EL (cell line): ENCODE data around the gene SPNS1.
A peak's percentile ranks its signal among the peaks of the same experiment; 100 is the strongest.
"Not testable (repeated sequence)": the region's sequence is repeated elsewhere in the genome, so short reads cannot be mapped to it uniquely, and the experiment has no call there.

Source experiments
- DNase-seq: peaks from one replicate; pipeline ENCODE4 v3.0.0-alpha.2; 2016

The SPNS1 gene

GRCh38 chr16:28958836-28959235, 15.7 kb upstream of the SPNS1 start:
- DNase-seq: no peak

GRCh38 chr16:28964072-28964471, 10.5 kb upstream of the SPNS1 start:
- no peak for DNase-seq

DNA sequence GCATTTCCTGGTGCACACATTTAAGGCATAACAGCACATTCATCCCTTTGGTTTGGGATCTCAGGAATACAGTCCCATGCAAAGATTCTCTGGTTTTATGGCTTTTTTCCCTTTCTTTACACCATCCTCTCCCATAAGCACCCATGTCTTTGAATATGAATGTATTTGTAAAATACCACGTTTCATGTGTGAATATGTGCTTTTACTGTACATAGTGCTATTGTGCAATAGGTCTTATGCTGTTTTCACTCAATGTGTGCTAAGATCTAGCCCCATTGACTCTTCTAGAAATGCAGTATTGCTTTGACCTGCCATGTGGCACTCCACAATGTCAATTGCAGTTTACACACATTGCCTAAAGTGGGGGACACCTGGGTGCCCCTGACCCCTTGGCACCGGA, 10.1 kb upstream of the SPNS1 start:
- no peak for DNase-seq

GRCh38 chr16:28967156-28967555, 7.4 kb upstream of the SPNS1 start:
- DNase-seq: no peak

GRCh38 chr16:28969696-28970095, 4.9 kb upstream of the SPNS1 start:
- not testable (repeated sequence) for DNase-seq

DNA sequence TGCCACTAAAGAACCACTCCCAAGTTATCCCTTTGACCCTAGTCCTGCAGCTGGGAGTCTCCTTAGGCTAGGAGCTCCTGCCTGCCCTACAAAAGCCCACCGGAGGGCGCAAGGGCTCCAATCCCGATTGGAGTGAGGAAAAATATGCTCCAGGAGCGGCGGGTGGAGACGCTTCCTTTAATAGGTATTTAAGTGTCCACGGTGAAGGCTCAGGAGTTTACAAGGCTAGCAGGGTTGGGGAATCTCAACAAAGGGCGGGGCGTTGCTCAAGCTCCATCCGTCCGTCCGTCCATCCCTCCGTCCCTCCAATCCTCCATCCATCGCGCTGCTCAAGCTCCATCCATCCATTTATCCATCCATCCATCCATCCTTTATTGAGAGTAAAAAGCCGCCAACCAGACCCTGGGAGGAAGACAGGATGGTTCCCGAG, 556 bp upstream of the SPNS1 start:
- DNase-seq: peak; percentile 74

DNA sequence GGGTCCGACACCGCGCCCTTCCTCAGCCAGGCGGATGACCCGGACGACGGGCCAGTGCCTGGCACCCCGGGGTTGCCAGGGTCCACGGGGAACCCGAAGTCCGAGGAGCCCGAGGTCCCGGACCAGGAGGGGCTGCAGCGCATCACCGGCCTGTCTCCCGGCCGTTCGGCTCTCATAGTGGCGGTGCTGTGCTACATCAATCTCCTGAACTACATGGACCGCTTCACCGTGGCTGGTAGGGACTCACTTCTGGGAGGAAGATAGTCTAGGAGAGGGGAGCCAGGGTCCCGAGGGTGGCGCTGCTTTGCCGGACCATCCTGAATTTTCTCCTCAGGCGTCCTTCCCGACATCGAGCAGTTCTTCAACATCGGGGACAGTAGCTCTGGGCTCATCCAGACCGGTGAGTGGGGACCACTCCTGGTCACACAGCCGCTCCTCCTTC, 601 bp downstream of the SPNS1 start:
- DNase-seq: no peak

GRCh38 chr16:28977703-28978662, 3.4 kb downstream of the SPNS1 start:
- no peak for DNase-seq

- not testable (repeated sequence) for DNase-seq
Measured at GRCh38 chr16:28980330-28980729, 5.8 kb downstream of the SPNS1 start.

GRCh38 chr16:28980929-28981328, 6.4 kb downstream of the SPNS1 start:
- no peak for DNase-seq

DNA sequence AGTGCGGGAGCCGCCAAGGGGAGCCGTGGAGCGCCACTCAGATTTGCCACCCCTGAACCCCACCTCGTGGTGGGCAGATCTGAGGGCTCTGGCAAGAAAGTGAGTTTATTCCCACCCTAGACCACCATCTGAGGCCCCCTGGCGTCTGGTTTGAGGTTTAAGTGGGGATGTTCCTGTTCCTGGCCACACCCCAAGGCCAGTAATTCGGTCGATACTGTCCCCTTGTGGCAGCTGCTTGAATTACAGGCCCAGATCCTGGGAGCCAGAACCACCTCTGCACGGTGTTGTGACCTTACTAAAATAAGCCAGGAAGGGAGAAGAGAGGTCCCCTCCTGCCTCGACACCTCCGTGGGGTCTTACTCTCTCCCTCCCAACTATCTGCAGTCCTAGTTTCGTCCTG, 6.9 kb downstream of the SPNS1 start:
- DNase-seq: no peak

GRCh38 chr16:28982418-28982817, 7.8 kb downstream of the SPNS1 start:
- no peak for DNase-seq

GRCh38 chr16:28982949-28983348, 8.4 kb downstream of the SPNS1 start:
- DNase-seq: no peak

GRCh38 chr16:28983644-28984043, 9.1 kb downstream of the SPNS1 start:
- DNase-seq: no peak

DNA sequence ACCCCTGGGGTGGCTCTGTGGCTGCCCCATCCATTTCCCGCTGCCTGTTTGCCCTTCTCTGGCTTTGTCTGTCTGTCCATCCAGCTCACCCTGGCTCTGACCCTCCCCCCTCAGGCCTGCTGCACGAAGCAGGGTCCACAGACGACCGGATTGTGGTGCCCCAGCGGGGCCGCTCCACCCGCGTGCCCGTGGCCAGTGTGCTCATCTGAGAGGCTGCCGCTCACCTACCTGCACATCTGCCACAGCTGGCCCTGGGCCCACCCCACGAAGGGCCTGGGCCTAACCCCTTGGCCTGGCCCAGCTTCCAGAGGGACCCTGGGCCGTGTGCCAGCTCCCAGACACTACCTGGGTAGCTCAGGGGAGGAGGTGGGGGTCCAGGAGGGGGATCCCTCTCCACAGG, 9.5 kb downstream of the SPNS1 start:
- no peak for DNase-seq

DNA sequence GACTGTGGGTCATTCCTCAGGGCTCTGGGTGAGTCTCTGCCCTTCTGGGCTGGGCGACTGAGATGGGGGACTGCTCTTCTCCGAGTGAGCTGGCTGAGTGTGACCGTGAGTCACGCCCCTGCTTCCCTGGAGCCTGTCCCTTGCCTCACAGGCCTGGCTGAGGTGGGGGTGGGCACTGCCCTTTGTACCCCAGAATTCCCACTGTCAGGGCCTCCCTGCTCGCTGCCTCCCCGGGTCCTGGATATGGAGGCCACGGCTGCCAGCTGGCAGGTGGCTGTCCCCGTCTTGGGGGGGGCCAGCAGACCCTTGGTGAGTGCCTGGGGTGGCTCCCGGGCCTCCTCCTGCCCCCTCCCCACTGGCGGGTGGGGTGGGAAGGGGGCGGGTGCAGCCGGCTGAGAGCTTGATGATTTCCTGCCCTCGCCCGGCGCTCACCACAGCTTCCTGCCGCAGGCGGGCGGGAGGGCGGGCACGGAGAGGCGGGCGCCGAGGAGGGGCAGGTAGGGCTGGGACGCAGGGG, 10.1 kb downstream of the SPNS1 start, which contains the start of gene LAT:
LAT (plus strand) TSS at position 434 of the 517 bp plus-strand sequence. CDS start 366 bp downstream, outside the sequence.
- DNase-seq: no peak

- DNase-seq: no peak
Measured at GRCh38 chr16:28985211-28986041, 10.8 kb downstream of the SPNS1 start.

- no peak for DNase-seq
Measured at GRCh38 chr16:28986046-28986445, 11.5 kb downstream of the SPNS1 start.

DNA sequence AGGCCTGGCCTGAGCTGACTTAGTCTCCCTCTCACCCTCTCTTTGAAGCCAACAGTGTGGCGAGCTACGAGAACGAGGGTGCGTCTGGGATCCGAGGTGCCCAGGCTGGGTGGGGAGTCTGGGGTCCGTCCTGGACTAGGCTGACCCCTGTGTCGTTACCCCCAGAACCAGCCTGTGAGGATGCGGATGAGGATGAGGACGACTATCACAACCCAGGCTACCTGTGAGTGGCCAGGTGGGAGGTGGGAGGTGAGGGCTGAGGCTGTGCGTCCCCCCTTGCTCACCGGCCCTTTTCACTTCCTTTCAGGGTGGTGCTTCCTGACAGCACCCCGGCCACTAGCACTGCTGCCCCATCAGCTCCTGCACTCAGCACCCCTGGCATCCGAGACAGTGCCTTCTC, 11.9 kb downstream of the SPNS1 start:
- DNase-seq: no peak

DNA sequence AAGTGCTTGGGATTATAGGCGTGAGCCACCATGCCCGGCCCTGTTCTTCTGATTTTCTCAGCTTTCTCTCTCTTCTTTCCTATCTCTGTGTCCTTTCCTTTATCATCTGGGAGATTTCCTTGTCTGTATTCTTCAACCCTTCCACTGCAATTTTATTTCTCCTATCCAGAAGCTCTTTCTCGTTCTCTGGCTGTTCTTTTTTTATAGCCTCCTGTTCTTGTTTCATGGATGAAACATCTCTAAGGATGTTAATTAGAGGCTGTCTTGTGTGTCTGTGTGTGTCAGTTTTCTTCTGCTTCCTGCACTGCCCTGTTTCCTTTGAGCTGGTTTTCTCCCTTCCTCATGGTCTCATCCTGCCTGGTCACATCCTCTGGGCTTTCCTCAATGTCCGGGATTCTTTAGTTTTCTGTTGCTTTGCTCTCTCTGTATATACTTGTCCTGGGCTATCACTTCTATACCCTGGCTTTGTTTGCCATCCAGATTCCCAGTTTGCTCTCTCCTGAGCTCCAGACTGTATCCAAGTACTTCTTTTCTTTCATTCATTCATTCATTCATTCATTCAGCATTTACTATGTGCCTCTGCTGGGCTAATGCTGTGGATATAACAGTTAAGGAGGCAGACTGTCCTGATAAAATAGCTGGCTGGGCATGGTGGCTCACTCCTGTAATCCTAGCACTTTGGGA, 12.7 kb downstream of the SPNS1 start:
- no peak for DNase-seq

DNA sequence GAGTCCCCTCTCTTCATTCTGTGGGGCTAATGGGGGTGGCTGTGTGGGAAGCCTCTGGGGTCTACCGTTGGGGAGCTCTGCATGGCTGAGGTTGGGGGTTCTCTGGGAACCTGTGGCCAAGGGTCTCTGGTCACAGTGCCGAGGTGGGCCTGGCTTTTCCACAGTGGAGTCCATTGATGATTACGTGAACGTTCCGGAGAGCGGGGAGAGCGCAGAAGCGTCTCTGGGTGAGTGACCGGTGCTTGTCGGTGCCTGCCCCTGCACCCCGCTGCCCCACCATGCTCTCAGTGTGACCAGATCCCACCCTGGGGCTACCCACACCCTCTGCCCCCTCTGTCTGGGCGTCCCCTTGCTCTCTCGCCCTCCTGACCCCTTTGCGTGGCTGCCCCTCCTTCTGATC, 14.8 kb downstream of the SPNS1 start:
- no peak for DNase-seq

DNA sequence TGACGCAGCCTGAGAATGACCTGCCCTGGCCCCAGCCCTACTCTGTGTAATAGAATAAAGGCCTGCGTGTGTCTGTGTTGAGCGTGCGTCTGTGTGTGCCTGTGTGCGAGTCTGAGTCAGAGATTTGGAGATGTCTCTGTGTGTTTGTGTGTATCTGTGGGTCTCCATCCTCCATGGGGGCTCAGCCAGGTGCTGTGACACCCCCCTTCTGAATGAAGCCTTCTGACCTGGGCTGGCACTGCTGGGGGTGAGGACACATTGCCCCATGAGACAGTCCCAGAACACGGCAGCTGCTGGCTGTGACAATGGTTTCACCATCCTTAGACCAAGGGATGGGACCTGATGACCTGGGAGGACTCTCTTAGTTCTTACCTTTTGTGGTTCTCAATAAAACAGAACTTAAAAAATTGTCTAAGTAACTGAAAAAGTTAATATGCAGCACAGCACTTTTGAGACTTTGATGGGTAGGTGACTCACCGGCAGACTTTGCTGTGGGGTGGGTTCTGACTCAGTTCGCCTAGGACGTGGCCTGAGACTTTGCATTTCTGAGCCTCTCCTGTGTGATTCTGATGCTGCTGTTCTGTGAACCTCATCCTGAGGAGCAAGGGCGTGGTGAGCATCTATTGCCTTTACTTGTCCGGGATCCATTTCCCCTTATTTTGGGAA, 15.9 kb downstream of the SPNS1 start:
- DNase-seq: no peak
